HepG2 (cell line): ENCODE measurements around the gene CCM2. TPM values are rescaled to one million over a fixed set of nuclear protein-coding genes. Genes with fewer than 3 reads are reported as not detected.

Experiments used
- ATAC-seq: fragments of 200-7000 bp; cut with Tn5 transposase; 3 replicates; pipeline ENCODE4 v1.9.1; 2020; ENCODE audit warnings: mild to moderate bottlenecking, moderate library complexity
- BruUV-seq: library from RNA; stranded (reverse); fragments of 400-500 nt; replicated peaks from 2 replicates; lab custom pipeline; 2021; lab: Mats Ljungman, UMichigan
- CTCF ChIA-PET: fragments of 300-600 bp; formaldehyde crosslinking; extraction: SDS; loops from one replicate; lab custom pipeline; 2021; ENCODE audit warnings: low total read pairs, inconsistent platforms, low intra/inter-chr PET ratio; lab: Yijun Ruan, JAX
- POLR2A ChIA-PET: fragments of 350-600 bp; sonication (Branson Sonifier 250); formaldehyde crosslinking; loops from one replicate; lab custom pipeline; 2020; ENCODE audit warnings: antibody characterized with exemption, inconsistent platforms; lab: Yijun Ruan, JAX
- DNase-seq: peaks from one replicate; pipeline ENCODE4 v3.0.0-alpha.2; 2015; ENCODE audit warnings: low spot score
- FAIRE-seq: peaks from 3 replicates; lab custom pipeline; 2011; peaks lifted over from hg19 to GRCh38; lab: Jason Lieb, UNC
- H2AFZ ChIP-seq: one replicate; pipeline ENCODE4 v1.6.1; 2011; ENCODE audit warnings: low read length, inconsistent platforms
- H3K27ac ChIP-seq: fragments of 300-600 bp; 3 replicates; pipeline ENCODE4 v1.8.0; 2011; ENCODE audit warnings: mixed run types, mild to moderate bottlenecking, mixed read lengths, low read length, inconsistent platforms; ENCODE audit not compliant: insufficient read depth; ENCODE audit errors: extremely low read length
- H3K27me3 ChIP-seq, 2 experiments: fragments of 200-600 bp in 1 of 2; 2 replicates in 1 of 2; 3 replicates in 1 of 2; pipeline versions ENCODE4 v1.6.0 to v1.8.0; 2011; ENCODE audit warnings: low read length in 2 of 2, mild to moderate bottlenecking in 2 of 2, moderate library complexity in 2 of 2, inconsistent platforms in 1 of 2; ENCODE audit not compliant: insufficient read depth in 2 of 2, control insufficient read depth in 1 of 2
- H3K36me3 ChIP-seq, 2 experiments: fragments of 200-600 bp in 1 of 2; replicated peaks in 1 of 2; 2 replicates in 1 of 2; 3 replicates in 1 of 2; pipeline versions ENCODE4 v1.5.1 to v1.8.0; 2011; ENCODE audit warnings: low read length in 2 of 2, inconsistent platforms in 1 of 2; ENCODE audit not compliant: insufficient read depth in 2 of 2, control insufficient read depth in 1 of 2
- H3K4me1 ChIP-seq: 2 replicates; pipeline ENCODE4 v1.5.1; 2012; ENCODE audit warnings: low read length, inconsistent platforms; ENCODE audit not compliant: insufficient read depth
- H3K4me2 ChIP-seq: 2 replicates; pipeline ENCODE4 v1.6.0; 2011; ENCODE audit warnings: low read depth, low read length, inconsistent platforms
- H3K4me3 ChIP-seq, 3 experiments: fragments of 200-600 bp in 1 of 3; sonication (generic), shearing (Covaris generic) in 1 of 3; replicated peaks in 1 of 3; 2 replicates each; pipeline ENCODE4 v1.5.1; 2011 to 2016; ENCODE audit warnings: low read length in 3 of 3, inconsistent platforms in 2 of 3, low read depth in 2 of 3, mild to moderate bottlenecking in 2 of 3, control low read depth in 1 of 3, mixed read lengths in 1 of 3; ENCODE audit not compliant: insufficient read depth in 1 of 3
- H3K79me2 ChIP-seq: one replicate; pipeline ENCODE4 v1.6.1; 2011; ENCODE audit warnings: low read length, inconsistent platforms; ENCODE audit not compliant: insufficient read depth
- H3K9ac ChIP-seq: 2 replicates; pipeline ENCODE4 v1.6.0; 2011; ENCODE audit warnings: mild to moderate bottlenecking, low read depth, low read length, inconsistent platforms; ENCODE audit not compliant: insufficient read depth
- H3K9me3 ChIP-seq: 2 replicates; pipeline ENCODE4 v1.5.1; 2012; ENCODE audit warnings: mild to moderate bottlenecking, low read length
- H4K20me1 ChIP-seq: 2 replicates; pipeline ENCODE4 v1.6.0; 2011; ENCODE audit warnings: inconsistent platforms, mild to moderate bottlenecking, low read length, moderate library complexity; ENCODE audit not compliant: insufficient read depth
- NFE2 ChIP-seq: sonication (generic); formaldehyde crosslinking; IDR thresholded peaks from 2 replicates; pipeline ENCODE4 v1.4.0; 2020; ENCODE audit warnings: missing genetic modification reagents
- RBFOX2 ChIP-seq: fragments of 200-400 bp; formaldehyde crosslinking; IDR thresholded peaks from 2 replicates; pipeline ENCODE4 v1.6.1; 2017; ENCODE audit warnings: low read depth, mild to moderate bottlenecking, low read length
- ZMYM3 ChIP-seq: sonication (generic); formaldehyde crosslinking; IDR thresholded peaks from 2 replicates; pipeline ENCODE4 v1.5.1; 2020; ENCODE audit warnings: mild to moderate bottlenecking, missing genetic modification reagents
- ZNF292 ChIP-seq: sonication (generic); formaldehyde crosslinking; IDR thresholded peaks from 2 replicates; pipeline ENCODE4 v1.8.1; 2022; ENCODE audit warnings: mild to moderate bottlenecking, low read depth, missing genetic modification reagents, borderline replicate concordance
- ZNF776 ChIP-seq: sonication (generic); formaldehyde crosslinking; IDR thresholded peaks from 2 replicates; pipeline ENCODE4 v1.4.0; 2020; ENCODE audit warnings: mild to moderate bottlenecking, missing genetic modification reagents
- WGBS: methylation state at CpG from one replicate; pipeline ENCODE4 v1.1.6; 2017; ENCODE audit warnings: low lambda C conversion rate; 5-methylcytosine and 5-hydroxymethylcytosine counted together
- in situ Hi-C: cut with HindIII; loops from 2 replicates; pipeline ENCODE4 v1.10.0; 2017; ENCODE audit warnings: low pct_unique_long_range_greater_than_20kb; ENCODE audit not compliant: extremely low pct_ligation_motif_present
- intact Hi-C: fragments of 100-400 bp; cut with micrococcal nuclease; formaldehyde crosslinking; loops from one replicate; pipeline ENCODE4 v1.10.0; 2022; ENCODE audit not compliant: unreplicated experiment
- polyA plus RNA-seq, 8 experiments: library from polyadenylated mRNA; depleted of rRNA in 3 of 8; stranded (reverse) in 7 of 8; unstranded in 1 of 8; fragments of >200 nt; fragmentation: Illumina TruSeq in 4 of 8; extraction: Trizol in 4 of 8; gene quantifications; 2 replicates each; pipeline versions ENCODE4 v1.2.1 to v1.2.3, GENCODE V29; 2011 to 2016; ENCODE audit warnings: low read depth in 4 of 8, missing spikeins in 1 of 8, mixed read lengths in 1 of 8; ENCODE audit not compliant: insufficient read depth in 1 of 8
- total RNA-seq, 5 experiments: library from RNA; depleted of rRNA; stranded (reverse); fragments of >200 nt; fragmentation: Illumina TruSeq; extraction: Trizol; gene quantifications; 2 replicates each; pipeline ENCODE4 v1.2.3, GENCODE V29; 2016; ENCODE audit warnings: low read depth in 1 of 5

Gene CCM2
- total and polyA plus RNA-seq, 2 of the 13 experiments (the other 11 are each of a cell fraction or from before 2014, with no cell fraction given), result 13.7 to 15.8 TPM

- no peaks in the 10 kb centered on the region for H3K27me3 ChIP-seq
- POLR2A ChIA-PET, result no interaction called here
- H2AFZ ChIP-seq, result no peak overlapping the region
- no peaks in the 10 kb centered on the region for H3K9me3 ChIP-seq
- CTCF ChIA-PET, result no interaction called here
- peaks cover 8% of the 10 kb centered on the region for H3K79me2 ChIP-seq
- TF ChIP-seq ZMYM3 (CRISPR knock-in tag), result no peak
- TF ChIP-seq ZNF776 (CRISPR knock-in tag), result no peak
- 0 out of 2 replicates have a peak, but pooled peaks have one; percentile 27 for TF ChIP-seq RBFOX2
- TF ChIP-seq, all 625 proteins: peak for 1
- intact Hi-C loops, result no loop called here
- no peak for DNase-seq
- no peak overlapping the region for H3K9ac ChIP-seq
- peaks cover 4% of the 10 kb centered on the region; the same call in 1 of the 2 replicates for H3K4me1 ChIP-seq
- in situ Hi-C loops, result no loop called here
- H3K4me3 ChIP-seq, result no peak overlapping the region
- no peak for ATAC-seq
- no peak overlapping the region for H3K4me2 ChIP-seq
- BruUV-seq, result no TSS peak
- no peak for FAIRE-seq
- H3K27ac ChIP-seq, result no peak overlapping the region
- 97% methylated on average over 6 of the region's 12 CpGs for WGBS
- H3K36me3 ChIP-seq, result peaks cover 49 to 76% of the 10 kb centered on the region in 2 experiments
- H4K20me1 ChIP-seq, result peaks cover 5% of the 10 kb centered on the region
Measured at GRCh38 chr7:45101748-45102147, 101.7 kb downstream of the CCM2 start.

- H4K20me1 ChIP-seq, result peaks cover 12% of the 10 kb centered on the region
- no peak overlapping the region for H3K4me3 ChIP-seq
- ChIA-PET CTCF (no interaction called here), POLR2A (no interaction called here)
- peaks cover 57 to 89% of the 10 kb centered on the region in 2 experiments for H3K36me3 ChIP-seq
- BruUV-seq, result no TSS peak
- no peak for ATAC-seq
- in situ Hi-C loops (no loop called here), intact Hi-C loops (no loop called here)
- H3K27me3 ChIP-seq, result no peaks in the 10 kb centered on the region
- H3K9ac ChIP-seq, result no peak overlapping the region
- 89% methylated on average over 12 of the region's 14 CpGs for WGBS
- no peak for FAIRE-seq
- peaks cover 17% of the 10 kb centered on the region for H3K4me1 ChIP-seq
- H2AFZ ChIP-seq, result no peak overlapping the region
- H3K9me3 ChIP-seq, result no peaks in the 10 kb centered on the region
- H3K27ac ChIP-seq, result no peak overlapping the region
- DNase-seq, result no peak
- H3K79me2 ChIP-seq, result peaks cover 21% of the 10 kb centered on the region
- no peak overlapping the region for H3K4me2 ChIP-seq
- TF ChIP-seq RBFOX2 (0 out of 2 replicates have a peak, but pooled peaks have one; percentile 11), ZNF292 (CRISPR knock-in tag) (no peak), NFE2 (no peak)
Measured at GRCh38 chr7:45102785-45103712, 103.0 kb downstream of the CCM2 start.
